Heart left ventricle (tissue), 13 donors: ENCODE data around the gene EIF3A.

Source experiments
- CTCF ChIP-seq, 12 donors: fragments of 200-600 bp; sonication (generic) in 4 of 12; IDR thresholded peaks; one replicate each; pipeline versions ENCODE4 v1.5.0 to v1.8.0; 2018 to 2022; ENCODE audit warnings: antibody characterized with exemption in 12 of 12, mild to moderate bottlenecking in 5 of 12
- POLR2A ChIP-seq, 2 donors: fragments of 450-650 bp; IDR thresholded peaks; one replicate each; pipeline ENCODE4 v1.6.1; 2017; ENCODE audit warnings: antibody characterized with exemption in 2 of 2, mild to moderate bottlenecking in 2 of 2, moderate library complexity in 2 of 2
- donor health status: ischemic (EF 13 %, LVEDD 7.1; RV severe dilation, severe dysfunction).
- donor health status: DM: no; HTN: yes; CAD: no.
- donor health status: DM: no; HTN: no; CAD: no.
- donor health status: ischemic (EF 25% LVEDD 6.9; RV normal size, moderate dysfunction).
- donor health status: ischemic (EF 25% LVEDD 5.7; RV mildly dilated, moderate dysfunction).
- donor health status: ischemic (EF 35%, LVEDD 5.7; RV mildly dilated, moderate dysfunction).
- donor health status: nonischemic (EF 11% LVEDD 7.7; RV severe dilation, severe dysfunction).
- donor health status: DM: yes; HTN: yes; CAD: no.
- donor health status: PGD.
- donor health status: ischemic (EF 29% LVEDD 5.4; RV normal size, mild dysfunction).
- donor health status: nonischemic (EF 23%, LVEDD 6.1; RV moderate dilation, normal function).

- TF ChIP-seq CTCF (IDR thresholded peaks at IDR 0.05) (peak in 2 of 12 donors; percentile 12 to 14), POLR2A (IDR thresholded peaks at IDR 0.05) (no peak)
These were observed 50.0 kb downstream of the EIF3A start for GRCh38 chr10:119030421-119031250.
